Transverse colon (tissue), 4 donors: ENCODE measurements around the gene ZNF446.

Experiments
- POLR2A ChIP-seq: fragments of 450-650 bp; IDR thresholded peaks from one replicate; pipeline ENCODE4 v1.6.1; 2016; ENCODE audit warnings: antibody characterized with exemption, mild to moderate bottlenecking, moderate library complexity
- POLR2AphosphoS5 ChIP-seq, 3 donors: sonication (generic); formaldehyde crosslinking; IDR thresholded peaks; one replicate each; pipeline ENCODE4 v1.6.1; 2016; ENCODE audit warnings: antibody characterized with exemption in 3 of 3
- TF ChIP-seq, protein P1 (sequence below), 5 experiments: fragments of 200-600 bp in 3 of 5; fragments of 450-650 bp in 2 of 5; sonication (generic) in 3 of 5; IDR thresholded peaks; 1 replicate in 2 of 5; 2 replicates in 3 of 5; pipeline ENCODE4 v1.5.1; 2016 to 2017; ENCODE audit warnings: antibody characterized with exemption in 5 of 5, inconsistent platforms in 3 of 5, mild to moderate bottlenecking in 2 of 5, moderate library complexity in 1 of 5

DNA sequence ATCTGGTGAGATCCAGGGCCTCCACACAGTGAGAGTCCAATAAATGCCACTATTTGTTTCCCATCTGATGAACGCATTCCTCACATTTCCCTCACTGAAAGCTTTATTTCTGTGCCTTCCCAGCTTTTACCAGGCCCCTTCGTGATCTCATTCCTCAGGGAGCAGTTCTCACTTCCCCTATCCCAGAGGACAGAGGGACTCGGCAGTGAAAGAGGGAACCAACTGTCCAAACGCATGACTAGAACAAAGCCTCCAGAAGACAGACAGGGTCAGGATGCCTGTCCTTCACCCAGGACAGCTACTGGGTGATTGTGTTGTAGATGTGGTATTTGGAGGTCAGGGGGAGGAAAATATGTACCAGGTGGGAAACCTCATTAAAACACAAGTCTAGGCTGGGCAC lies 45.5 kb downstream of the ZNF446 start:
- TF ChIP-seq, protein P1, sequence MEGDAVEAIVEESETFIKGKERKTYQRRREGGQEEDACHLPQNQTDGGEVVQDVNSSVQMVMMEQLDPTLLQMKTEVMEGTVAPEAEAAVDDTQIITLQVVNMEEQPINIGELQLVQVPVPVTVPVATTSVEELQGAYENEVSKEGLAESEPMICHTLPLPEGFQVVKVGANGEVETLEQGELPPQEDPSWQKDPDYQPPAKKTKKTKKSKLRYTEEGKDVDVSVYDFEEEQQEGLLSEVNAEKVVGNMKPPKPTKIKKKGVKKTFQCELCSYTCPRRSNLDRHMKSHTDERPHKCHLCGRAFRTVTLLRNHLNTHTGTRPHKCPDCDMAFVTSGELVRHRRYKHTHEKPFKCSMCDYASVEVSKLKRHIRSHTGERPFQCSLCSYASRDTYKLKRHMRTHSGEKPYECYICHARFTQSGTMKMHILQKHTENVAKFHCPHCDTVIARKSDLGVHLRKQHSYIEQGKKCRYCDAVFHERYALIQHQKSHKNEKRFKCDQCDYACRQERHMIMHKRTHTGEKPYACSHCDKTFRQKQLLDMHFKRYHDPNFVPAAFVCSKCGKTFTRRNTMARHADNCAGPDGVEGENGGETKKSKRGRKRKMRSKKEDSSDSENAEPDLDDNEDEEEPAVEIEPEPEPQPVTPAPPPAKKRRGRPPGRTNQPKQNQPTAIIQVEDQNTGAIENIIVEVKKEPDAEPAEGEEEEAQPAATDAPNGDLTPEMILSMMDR (IDR thresholded peaks at IDR 0.05), result no peak
- TF ChIP-seq POLR2A (no peak), POLR2AphosphoS5 (IDR thresholded peaks at IDR 0.05) (no peak)
